HEK293 (cell line): ENCODE measurements around the gene HS6ST3.
A peak's percentile ranks its signal among the peaks of the same experiment; 100 is the strongest.

ENCODE experiments used
- BCL11A ChIP-seq: fragments of 450-650 bp; formaldehyde crosslinking; IDR thresholded peaks from 2 replicates; pipeline ENCODE4 v1.5.1; 2016; ENCODE audit warnings: low read depth, missing biosample characterization, missing genetic modification characterization
- GLI2 ChIP-seq: fragments of 450-650 bp; formaldehyde crosslinking; IDR thresholded peaks from 2 replicates; pipeline ENCODE4; 2017; ENCODE audit warnings: missing biosample characterization, missing genetic modification characterization, low read depth, borderline replicate concordance
- PRDM10 ChIP-seq: fragments of 450-650 bp; formaldehyde crosslinking; IDR thresholded peaks from 2 replicates; pipeline ENCODE4 v1.5.1; 2016; ENCODE audit warnings: missing biosample characterization, missing genetic modification characterization
- REST ChIP-seq: fragments of 450-650 bp; formaldehyde crosslinking; IDR thresholded peaks from 2 replicates; pipeline ENCODE4 v1.5.1; 2016; ENCODE audit warnings: missing biosample characterization, missing genetic modification characterization
- WT1 ChIP-seq: fragments of 450-650 bp; formaldehyde crosslinking; IDR thresholded peaks from 2 replicates; pipeline ENCODE4 v1.5.1; 2016; ENCODE audit warnings: missing biosample characterization, missing genetic modification characterization
- ZBTB10 ChIP-seq: fragments of 450-650 bp; formaldehyde crosslinking; IDR thresholded peaks from 2 replicates; pipeline ENCODE4 v1.5.1; 2016; ENCODE audit warnings: missing biosample characterization, missing genetic modification characterization
- ZNF140 ChIP-seq: fragments of 450-650 bp; formaldehyde crosslinking; IDR thresholded peaks from 2 replicates; pipeline ENCODE4 v1.5.1; 2016; ENCODE audit warnings: missing biosample characterization, missing genetic modification characterization
- ZNF175 ChIP-seq: fragments of 450-650 bp; formaldehyde crosslinking; IDR thresholded peaks from 2 replicates; pipeline ENCODE4 v1.5.1; 2016; ENCODE audit warnings: missing biosample characterization, missing genetic modification characterization
- ZNF184 ChIP-seq: fragments of 450-650 bp; IDR thresholded peaks from 2 replicates; pipeline ENCODE4 v1.5.1; 2018; ENCODE audit warnings: missing biosample characterization, mild to moderate bottlenecking, missing genetic modification characterization
- ZNF24 ChIP-seq: fragments of 450-650 bp; formaldehyde crosslinking; IDR thresholded peaks from 2 replicates; pipeline ENCODE4 v1.5.1; 2016; ENCODE audit warnings: missing biosample characterization, missing genetic modification characterization
- ZNF280D ChIP-seq: fragments of 450-650 bp; formaldehyde crosslinking; IDR thresholded peaks from 2 replicates; pipeline ENCODE4 v1.5.1; 2016; ENCODE audit warnings: missing biosample characterization, missing genetic modification characterization
- ZNF302 ChIP-seq: fragments of 450-650 bp; formaldehyde crosslinking; IDR thresholded peaks from 2 replicates; pipeline ENCODE4 v1.5.1; 2016; ENCODE audit warnings: missing biosample characterization, missing genetic modification characterization, low read depth
- ZNF324 ChIP-seq: fragments of 450-650 bp; formaldehyde crosslinking; IDR thresholded peaks from 2 replicates; pipeline ENCODE4 v1.5.1; 2016; ENCODE audit warnings: missing biosample characterization, missing genetic modification characterization
- ZNF362 ChIP-seq: fragments of 450-650 bp; formaldehyde crosslinking; IDR thresholded peaks from 2 replicates; pipeline ENCODE4 v1.5.1; 2016; ENCODE audit warnings: missing biosample characterization, missing genetic modification characterization
- ZNF398 ChIP-seq: fragments of 450-650 bp; formaldehyde crosslinking; IDR thresholded peaks from 2 replicates; pipeline ENCODE4 v1.5.1; 2017; ENCODE audit warnings: missing biosample characterization, missing genetic modification characterization
- ZNF423 ChIP-seq: fragments of 450-650 bp; formaldehyde crosslinking; IDR thresholded peaks from 2 replicates; pipeline ENCODE4 v1.5.1; 2016; ENCODE audit warnings: missing biosample characterization, missing genetic modification characterization
- ZNF426 ChIP-seq: fragments of 450-650 bp; formaldehyde crosslinking; IDR thresholded peaks from 2 replicates; pipeline ENCODE4 v1.5.1; 2017; ENCODE audit warnings: missing biosample characterization, missing genetic modification characterization, mild to moderate bottlenecking, inconsistent platforms, moderate library complexity
- ZNF513 ChIP-seq: fragments of 450-650 bp; IDR thresholded peaks from 2 replicates; pipeline ENCODE4 v1.5.1; 2018; ENCODE audit warnings: missing biosample characterization, missing genetic modification characterization
- ZNF585B ChIP-seq: fragments of 450-650 bp; formaldehyde crosslinking; IDR thresholded peaks from 2 replicates; pipeline ENCODE4 v1.5.1; 2016; ENCODE audit warnings: missing biosample characterization, missing genetic modification characterization
- ZNF623 ChIP-seq: fragments of 450-650 bp; formaldehyde crosslinking; IDR thresholded peaks from 2 replicates; pipeline ENCODE4 v1.5.1; 2016; ENCODE audit warnings: missing biosample characterization, missing genetic modification characterization
- ZNF660 ChIP-seq: fragments of 450-650 bp; IDR thresholded peaks from 2 replicates; pipeline ENCODE4 v1.5.1; 2018; ENCODE audit warnings: missing biosample characterization, mild to moderate bottlenecking, missing genetic modification characterization

Gene HS6ST3

GRCh38 chr13:96165840-96166239 lies 75.9 kb downstream of the HS6ST3 start (continued):
- TF ChIP-seq ZNF280D (tag by site-specific recombination) = no peak
- TF ChIP-seq ZNF324 (tag by site-specific recombination) = no peak
- TF ChIP-seq ZNF140 (tag by site-specific recombination) = peak; percentile 51; the same call in 1 of the 2 replicates
- TF ChIP-seq ZNF426 (tag by site-specific recombination) = peak; percentile 85
- TF ChIP-seq ZNF623 (tag by site-specific recombination) = peak; percentile 67
- TF ChIP-seq ZNF513 (tag by site-specific recombination) = no peak
- no peak for TF ChIP-seq ZNF24 (tag by site-specific recombination)
- peak; percentile 68; the same call in 1 of the 2 replicates for TF ChIP-seq REST (tag by site-specific recombination)
- TF ChIP-seq ZNF362 (tag by site-specific recombination) = no peak
- peak; percentile 42; the same call in 1 of the 2 replicates for TF ChIP-seq GLI2 (tag by site-specific recombination)
- no peak for TF ChIP-seq ZNF585B
- TF ChIP-seq PRDM10 (tag by site-specific recombination) = no peak
- no peak for TF ChIP-seq ZNF184
- TF ChIP-seq ZNF398 (tag by site-specific recombination) = no peak
- TF ChIP-seq ZNF302 (tag by site-specific recombination) = no peak
- no peak for TF ChIP-seq BCL11A (tag by site-specific recombination)
- TF ChIP-seq ZNF175 (tag by site-specific recombination) = no peak
- TF ChIP-seq ZBTB10 (tag by site-specific recombination) = no peak
- TF ChIP-seq WT1 (tag by site-specific recombination) = no peak
- TF ChIP-seq ZNF423 (tag by site-specific recombination) = no peak
- TF ChIP-seq ZNF660 (tag by site-specific recombination) = no peak
